Measurements from ENCODE around the gene NGRN.
A peak's percentile ranks its signal among the peaks of the same experiment; 100 is the strongest.
"Not testable (repeated sequence)": the region's sequence is repeated elsewhere in the genome, so short reads cannot be mapped to it uniquely, and the experiment has no call there.

The NGRN gene

DNA sequence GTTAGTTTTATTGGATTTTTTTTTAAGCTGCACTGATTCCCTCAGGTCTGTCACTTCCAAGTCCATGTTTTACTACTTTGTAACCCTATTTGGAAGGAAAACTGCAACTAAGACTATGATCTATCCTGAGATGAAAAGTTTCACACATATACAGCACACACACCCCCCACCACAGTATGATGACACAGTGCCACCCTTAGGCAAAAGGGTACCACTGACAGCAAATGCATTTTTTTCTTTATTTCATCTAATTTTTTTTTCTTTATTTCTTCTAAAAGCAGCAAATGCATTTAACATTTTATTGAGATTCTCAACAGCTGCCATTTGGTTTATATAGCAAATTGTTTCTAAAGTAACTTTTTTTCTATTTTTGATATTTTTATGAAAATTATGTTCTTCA lies 21.2 kb downstream of the NGRN start:
- no peak for DNase-seq

DNA sequence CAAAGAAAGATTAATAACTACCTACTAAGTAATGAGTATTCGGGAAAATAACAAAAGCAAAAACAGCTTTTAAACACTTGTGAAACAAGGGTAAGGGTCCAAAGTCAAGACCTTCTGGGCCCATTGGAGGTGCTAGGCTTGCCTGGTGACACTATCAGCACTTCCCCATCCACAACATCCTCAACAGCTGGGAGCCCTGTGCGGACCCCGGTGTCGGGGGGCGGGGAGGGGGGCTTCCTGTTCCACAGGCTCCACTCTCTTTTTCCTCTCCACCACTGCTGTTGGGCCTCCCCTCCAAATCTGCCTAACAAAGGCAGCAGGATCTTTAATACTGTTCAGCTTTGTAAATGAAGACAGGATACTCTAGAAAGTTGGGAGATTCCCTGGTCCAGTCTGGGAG lies 21.6 kb downstream of the NGRN start:
- peak; percentile 24 for DNase-seq

DNA sequence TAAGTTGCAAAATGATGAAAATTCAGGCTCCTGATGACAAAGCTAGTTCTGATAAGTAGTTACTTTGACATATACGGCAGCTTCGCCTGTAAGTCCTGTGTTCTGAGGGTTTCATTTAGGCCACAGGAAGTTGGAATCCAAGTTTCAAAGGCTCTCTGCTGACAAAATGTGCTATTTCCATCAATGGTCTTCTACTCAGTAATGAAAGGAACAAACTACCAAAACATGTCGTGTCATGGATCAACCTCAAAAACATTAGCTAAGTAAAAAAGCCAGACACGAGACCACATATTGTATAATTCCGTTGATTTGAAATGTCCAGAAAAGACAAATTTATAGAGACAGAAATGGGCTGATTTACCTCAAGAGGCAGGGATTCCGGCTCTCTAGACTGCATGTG lies 22.5 kb downstream of the NGRN start:
- DNase-seq, result no peak

DNA sequence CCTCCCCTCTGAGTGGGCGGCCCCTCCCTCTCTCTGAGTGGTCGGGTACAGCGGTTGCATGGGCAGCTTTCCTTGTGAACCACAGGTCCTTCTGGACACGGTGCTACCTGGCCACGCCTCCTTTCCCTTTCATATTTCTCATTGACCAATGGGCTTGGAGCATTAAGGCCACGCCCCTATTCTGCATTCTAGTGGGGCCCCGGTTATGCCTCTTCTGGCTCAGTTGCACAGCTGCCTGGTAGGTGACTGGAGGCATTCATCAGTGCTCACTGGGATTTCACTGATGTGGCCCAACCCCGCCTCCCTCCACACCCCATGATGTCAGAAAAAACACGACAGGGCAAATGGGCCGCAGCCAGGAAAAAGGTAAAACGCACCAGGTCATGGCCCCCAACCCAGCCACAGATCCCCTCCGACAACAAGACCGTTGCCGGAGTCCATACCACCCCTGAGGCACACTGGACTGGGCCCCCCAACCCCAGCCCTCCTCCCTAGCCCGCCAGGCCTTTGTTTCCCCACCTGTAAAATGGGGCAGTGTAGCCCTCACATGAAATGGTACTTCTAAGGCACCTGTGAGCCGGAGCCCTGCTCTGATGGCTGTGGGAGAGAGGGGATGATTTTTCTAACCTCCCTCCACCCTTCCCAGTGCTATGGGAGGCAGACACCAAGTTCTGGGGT lies 26.3 kb downstream of the NGRN start:
- no peak for DNase-seq

DNA sequence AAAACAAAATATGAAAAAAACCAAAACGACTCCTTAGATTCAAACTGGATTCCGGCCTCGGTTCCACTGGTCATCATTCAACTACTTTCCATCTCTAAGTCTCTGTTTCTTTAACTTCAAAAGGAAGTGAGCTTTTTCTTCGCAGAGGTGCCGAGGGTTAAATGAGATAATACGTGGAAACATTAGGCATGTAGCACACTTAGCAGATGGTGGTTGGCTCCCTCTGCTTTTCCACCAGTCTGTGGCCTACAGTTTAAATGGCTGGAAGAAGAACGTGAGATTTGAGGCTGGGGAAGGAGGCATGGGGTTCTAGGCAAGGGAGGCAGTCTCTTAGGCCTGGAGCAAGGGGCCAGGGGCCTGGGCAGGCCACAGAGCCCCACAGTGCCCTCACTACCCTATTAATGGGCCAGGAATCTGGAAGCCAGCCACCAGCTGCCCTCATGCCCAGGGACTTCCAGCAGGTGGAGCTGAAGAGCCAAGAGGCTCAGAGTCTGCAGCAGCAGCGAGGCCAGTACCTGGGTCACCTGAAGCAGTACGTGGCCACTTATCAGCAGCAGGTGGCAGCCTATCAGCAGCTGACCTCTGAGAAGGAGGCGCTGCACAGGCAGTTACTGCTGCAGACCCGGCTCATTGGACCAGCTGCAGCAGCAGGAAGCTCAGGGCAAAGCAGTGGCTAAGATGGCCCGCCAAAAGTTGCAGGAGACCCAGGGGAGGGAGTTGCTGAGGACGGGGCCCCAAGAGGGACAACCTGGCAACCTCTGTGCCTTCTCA lies 27.8 kb downstream of the NGRN start:
- peak; percentile 59 for DNase-seq

GRCh38 chr15:90294159-90294558 lies 28.7 kb downstream of the NGRN start:
- no peak for DNase-seq

DNA sequence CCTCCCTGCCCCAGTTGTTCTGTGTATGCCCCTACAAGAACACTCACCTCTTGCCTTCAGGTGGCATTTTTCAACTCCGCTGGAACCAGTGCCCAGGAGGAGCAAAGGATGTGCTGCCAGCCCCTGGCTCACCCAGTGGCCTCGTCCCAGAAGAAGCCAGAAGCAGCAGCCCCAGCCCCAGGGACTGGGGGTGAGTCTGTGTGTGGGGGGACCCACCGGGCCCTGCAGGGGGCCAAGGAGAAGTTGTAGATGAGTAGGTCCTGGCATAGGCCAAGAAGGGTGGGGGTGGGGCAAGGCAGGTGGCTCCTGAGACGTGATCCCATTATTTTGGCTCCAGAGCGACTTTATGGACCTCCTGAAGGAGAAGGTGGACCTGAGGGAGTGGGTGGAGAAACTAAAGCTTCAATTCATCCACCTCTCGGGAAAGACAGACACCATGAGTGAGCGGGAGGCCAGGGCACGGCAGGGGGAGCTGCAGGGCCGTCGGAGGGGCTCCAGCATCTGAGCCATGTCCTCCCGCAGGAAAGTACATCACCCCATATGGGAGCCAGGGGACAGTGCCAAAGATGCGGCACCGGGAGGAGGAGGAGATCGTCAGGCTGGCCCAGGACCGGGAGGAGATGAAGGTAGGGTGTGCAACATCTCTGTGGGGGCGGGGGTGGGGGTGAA lies 29.3 kb downstream of the NGRN start:
- no peak for DNase-seq

- DNase-seq, result no peak
These were observed 29.8 kb downstream of the NGRN start for GRCh38 chr15:90295270-90295648.

DNA sequence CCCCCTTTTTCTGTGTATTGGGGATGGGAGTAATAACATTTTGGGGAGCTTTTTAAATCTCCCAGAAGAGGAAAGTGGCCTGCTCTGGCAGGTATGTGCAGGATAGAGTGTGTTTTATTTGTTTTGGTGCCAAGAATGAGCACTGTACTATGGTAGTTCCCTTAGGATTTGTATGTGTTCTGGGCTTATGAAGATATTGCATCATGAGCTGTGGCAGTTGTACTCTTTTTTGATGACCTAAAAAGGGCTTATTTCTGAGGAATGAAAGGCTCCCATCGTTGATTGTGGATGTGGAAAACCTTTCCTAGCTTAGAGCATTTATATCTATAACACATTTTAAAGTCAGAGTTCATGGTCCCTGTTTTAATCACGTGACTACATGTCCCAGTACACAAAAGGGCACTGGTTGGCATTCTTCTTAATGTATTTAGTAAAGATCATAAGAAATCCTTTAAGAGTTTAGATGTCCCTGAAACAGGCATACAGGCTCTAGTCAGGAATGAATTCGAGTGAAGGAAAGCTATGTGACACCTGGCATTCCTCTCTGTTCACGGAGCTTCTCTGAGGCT lies 30.9 kb downstream of the NGRN start:
- not testable (repeated sequence) for DNase-seq

- DNase-seq, result no peak
These were observed 31.5 kb downstream of the NGRN start for GRCh38 chr15:90297021-90297420.

DNA sequence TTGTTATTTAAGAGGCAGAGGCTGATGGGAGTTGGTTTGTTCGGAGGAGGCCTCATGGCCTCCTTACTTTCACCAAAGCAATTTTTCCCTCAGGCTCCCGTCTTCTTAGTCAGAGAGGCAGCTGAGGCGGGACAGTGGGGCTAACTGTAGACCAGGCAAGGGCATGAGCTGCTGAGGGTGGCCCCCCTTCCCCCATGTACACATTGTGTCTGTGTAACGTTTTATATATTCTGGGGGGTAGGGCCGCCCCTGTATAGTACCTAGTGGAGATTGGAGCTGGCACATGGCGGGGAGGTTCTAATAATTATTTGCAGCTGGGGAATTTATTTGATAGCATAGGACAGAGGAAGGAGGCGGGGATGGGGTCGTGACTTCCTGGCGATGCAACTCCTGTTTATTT lies 35.1 kb downstream of the NGRN start:
- no peak for DNase-seq

DNA sequence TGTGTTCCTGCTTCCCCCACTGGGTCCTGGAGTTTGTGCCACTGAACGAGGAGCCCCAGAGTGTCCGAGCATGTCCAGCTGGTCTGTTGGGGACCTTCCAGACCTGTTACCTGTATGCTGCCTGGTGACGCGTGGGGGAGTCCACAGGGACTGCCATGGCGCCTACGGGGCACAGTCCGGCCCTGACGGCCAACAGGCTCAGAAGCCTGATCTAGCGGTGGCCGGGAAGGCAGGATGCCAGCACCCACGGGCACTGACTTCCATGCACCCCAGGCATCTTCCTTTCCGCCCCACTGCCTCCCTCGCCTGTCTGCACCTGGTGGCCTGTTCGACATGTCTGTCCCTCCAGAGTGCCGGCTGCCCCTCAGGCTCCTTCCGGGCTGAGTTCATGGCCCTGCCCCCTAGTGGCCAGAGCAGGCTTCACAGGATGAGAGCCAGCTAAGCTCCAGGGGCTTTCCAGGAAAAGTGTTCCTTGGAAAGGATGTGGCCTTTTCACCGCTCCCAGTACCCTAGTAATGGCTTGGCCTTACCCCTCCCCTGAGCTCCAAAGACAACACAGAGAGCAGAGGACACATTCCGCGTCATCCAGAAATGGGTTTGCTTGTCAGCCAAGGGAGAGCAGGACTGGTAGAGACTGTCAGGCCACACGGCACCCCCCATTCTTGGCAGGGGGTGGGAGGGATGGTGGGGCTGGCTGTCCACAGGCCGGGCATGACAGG lies 35.7 kb downstream of the NGRN start:
- DNase-seq, result no peak

GRCh38 chr15:90301707-90302300 lies 36.3 kb downstream of the NGRN start:
- no peak for DNase-seq

GRCh38 chr15:90305355-90305754 lies 39.9 kb downstream of the NGRN start:
- DNase-seq, result not testable (repeated sequence)

DNA sequence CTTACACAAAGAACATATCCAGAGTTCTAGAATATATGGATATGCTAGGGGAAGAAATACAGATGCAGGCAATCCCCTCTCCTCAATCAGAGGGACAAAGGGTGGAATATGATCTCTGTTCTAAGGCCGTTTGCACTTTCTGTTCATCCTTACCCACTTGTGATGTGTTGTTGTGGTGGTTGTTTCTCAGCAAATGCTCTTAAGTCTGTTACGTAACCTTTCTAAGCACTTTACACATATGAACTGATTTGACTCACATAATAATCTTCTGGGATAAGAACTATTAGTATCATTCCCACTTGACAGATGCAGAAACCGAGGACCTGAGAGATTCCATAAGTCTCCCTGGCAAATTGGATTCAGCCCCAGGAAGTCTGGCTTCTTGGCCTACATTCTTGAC lies 40.5 kb downstream of the NGRN start:
- DNase-seq, result no peak

DNA sequence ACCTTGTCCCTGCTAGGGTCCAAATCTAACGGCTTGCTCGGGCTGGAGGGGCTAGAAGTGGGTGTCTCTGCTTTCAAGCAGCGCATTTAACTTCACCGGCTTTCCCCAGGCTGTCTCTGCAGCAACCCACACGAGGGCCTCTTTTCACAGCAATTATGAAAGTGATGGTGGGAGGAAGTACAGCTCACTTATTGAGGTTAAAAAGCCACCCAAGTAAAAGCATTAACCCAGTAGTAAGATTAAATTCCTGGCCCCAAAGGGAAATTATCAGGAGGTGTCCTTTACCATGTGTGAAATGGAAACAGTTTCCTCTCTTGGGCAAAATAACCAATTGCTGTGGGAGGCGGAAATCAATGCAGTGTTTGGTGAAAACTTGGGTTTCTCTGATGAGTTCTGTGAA lies 41.1 kb downstream of the NGRN start:
- DNase-seq, result no peak

- DNase-seq, result no peak
These were observed 42.2 kb downstream of the NGRN start for GRCh38 chr15:90307661-90308060.

DNA sequence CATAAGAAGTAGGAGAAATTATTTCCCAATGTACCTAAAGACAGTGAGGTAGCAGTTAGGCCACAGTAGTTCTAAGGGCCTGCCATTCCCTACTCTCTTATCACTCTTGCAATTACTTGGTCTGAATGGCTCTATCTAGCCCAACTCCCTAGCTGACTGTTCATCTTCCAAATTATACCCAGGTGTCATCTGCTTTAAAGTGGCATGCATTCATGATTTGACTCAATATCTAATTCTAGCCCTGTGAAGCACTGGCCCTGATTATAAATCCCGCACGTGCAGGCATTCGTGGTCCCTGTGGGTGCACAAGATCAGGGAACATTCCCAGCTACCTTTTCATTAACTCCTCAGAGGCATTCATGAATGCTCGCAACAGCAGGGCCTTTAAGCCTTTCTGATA lies 43.5 kb downstream of the NGRN start:
- DNase-seq, result no peak

GRCh38 chr15:90315278-90315982 lies 50.0 kb downstream of the NGRN start:
- no peak for DNase-seq

- DNase-seq, result no peak
These were observed 50.7 kb downstream of the NGRN start for GRCh38 chr15:90316139-90316538.

GRCh38 chr15:90318591-90318990 lies 53.1 kb downstream of the NGRN start:
- DNase-seq, result no peak
